Urinary bladder (tissue), 4 donors: ENCODE results near the gene HUS1. TPM values are rescaled to one million over a fixed set of nuclear protein-coding genes. Genes with fewer than 3 reads are reported as not detected.

Source experiments
- DNase-seq: peaks from one replicate; pipeline ENCODE4 v3.0.0-alpha.2; 2015; ENCODE audit errors: extremely low spot score
- H3K27ac ChIP-seq: one replicate; pipeline ENCODE4 v1.5.1; 2013; ENCODE audit warnings: low read depth, mild to moderate bottlenecking, moderate library complexity
- H3K36me3 ChIP-seq: one replicate; pipeline ENCODE4 v1.6.1; 2013; ENCODE audit warnings: mild to moderate bottlenecking, moderate library complexity; ENCODE audit not compliant: insufficient read depth
- H3K4me1 ChIP-seq: one replicate; pipeline ENCODE4 v1.6.1; 2013; ENCODE audit warnings: mild to moderate bottlenecking, moderate library complexity; ENCODE audit not compliant: insufficient read depth
- H3K4me3 ChIP-seq: one replicate; pipeline ENCODE4 v1.5.1; 2013; ENCODE audit warnings: low read depth, low read length
- WGBS: extraction: QIAGEN DNeasy Blood & Tissue Kit; methylation state at CpG from one replicate; pipeline ENCODE4 v1.1.7; 2013; 5-methylcytosine and 5-hydroxymethylcytosine counted together
- polyA plus RNA-seq: library from polyadenylated mRNA; stranded (reverse); fragments of 200-250 nt; gene quantifications from one replicate; pipeline ENCODE4 v1.2.3, GENCODE V29; 2013
- total RNA-seq: library from RNA; depleted of rRNA; stranded (reverse); fragments of >200 nt; gene quantifications from one replicate; pipeline ENCODE4 v1.2.3, GENCODE V29; 2014
- donor health status: healthy with polysubstance abuse.
- donor health status: healthy.

The HUS1 gene
- total and polyA plus RNA-seq, 2 donors = 9.2 to 16.8 TPM

DNA sequence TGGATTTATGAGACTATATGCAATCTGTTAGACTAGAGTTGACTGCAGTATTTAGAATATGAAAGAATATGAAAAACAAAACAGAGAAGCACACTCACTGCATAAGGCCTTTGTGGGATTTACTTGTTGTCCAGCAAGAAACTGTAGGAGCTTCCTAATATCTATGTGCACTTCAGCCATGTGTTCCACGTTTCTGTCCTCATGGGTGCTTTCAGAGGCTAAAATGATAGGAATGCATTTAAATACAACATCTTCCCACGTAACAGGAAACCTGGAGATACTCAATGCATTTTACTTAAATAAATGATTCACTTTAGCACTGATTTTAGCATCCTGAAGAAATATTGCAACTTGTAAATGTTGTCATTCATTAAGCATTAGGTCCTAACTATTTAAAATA is 11.7 kb downstream of the HUS1 start:
- Histone ChIP-seq H3K4me1 (no peaks in the 10 kb centered on the region), H3K4me3 (no peak overlapping the region), H3K36me3 (peaks cover 11% of the 10 kb centered on the region), H3K27ac (no peak overlapping the region)
- no peak for DNase-seq
- WGBS = 72% methylated on average over 2 of the region's 2 CpGs

- Histone ChIP-seq H3K4me1 (no peaks in the 10 kb centered on the region), H3K36me3 (peaks cover 11% of the 10 kb centered on the region), H3K27ac (no peak overlapping the region), H3K4me3 (no peak overlapping the region)
- whole genome bisulfite sequencing = 92% methylated on average over 5 of the region's 5 CpGs
- DNase-seq = no peak
Observed at GRCh38 chr7:47967123-47967522, 12.3 kb downstream of the HUS1 start.

DNA sequence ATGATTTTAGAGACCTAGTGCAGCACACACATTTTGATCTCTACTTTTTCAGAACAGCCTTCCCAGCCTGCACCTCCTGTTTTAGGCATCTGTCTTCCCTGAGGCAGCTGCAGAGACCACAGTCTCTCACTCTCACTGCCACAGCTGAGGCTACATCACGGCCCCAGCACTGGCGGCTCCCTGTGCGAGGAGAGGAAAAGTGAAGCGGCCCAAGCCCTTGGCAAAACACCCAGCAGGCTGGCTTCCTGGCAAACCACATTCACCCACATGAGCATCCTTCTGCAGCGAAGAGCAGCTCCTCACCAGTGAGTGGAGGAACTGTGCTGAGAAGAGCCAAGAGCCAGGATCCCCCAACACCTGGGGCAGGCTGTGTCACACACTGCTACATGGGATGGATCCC is 14.0 kb downstream of the HUS1 start:
- H3K4me3 ChIP-seq = no peak overlapping the region
- DNase-seq = no peak
- no peak overlapping the region for H3K27ac ChIP-seq
- peaks cover 10% of the 10 kb centered on the region for H3K36me3 ChIP-seq
- 95% methylated on average over 5 of the region's 5 CpGs for WGBS
- H3K4me1 ChIP-seq = no peaks in the 10 kb centered on the region

DNA sequence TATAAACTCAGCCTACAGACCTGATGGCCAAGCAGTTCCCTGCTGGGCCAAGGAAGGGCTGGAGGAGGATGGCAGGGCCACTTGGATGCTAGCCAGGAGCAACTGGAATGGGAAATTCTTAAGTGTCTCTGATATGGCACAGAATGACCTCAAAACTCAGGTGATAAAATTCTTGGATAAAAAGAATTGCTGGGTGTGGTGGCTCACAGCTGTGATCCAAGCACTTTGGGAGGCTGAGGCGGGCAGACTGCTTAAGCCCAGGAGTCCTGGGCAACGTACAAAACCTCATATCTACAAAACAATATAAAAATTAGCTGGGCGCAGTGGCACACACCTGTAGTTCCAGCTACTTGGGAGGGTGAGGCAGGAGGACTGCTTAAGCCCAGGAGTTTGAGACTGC is 17.2 kb downstream of the HUS1 start:
- Histone ChIP-seq H3K4me1 (no peaks in the 10 kb centered on the region), H3K36me3 (peaks cover 10% of the 10 kb centered on the region), H3K4me3 (no peak overlapping the region), H3K27ac (no peak overlapping the region)
- WGBS = 95% methylated on average over 3 of the region's 3 CpGs
- DNase-seq = no peak

DNA sequence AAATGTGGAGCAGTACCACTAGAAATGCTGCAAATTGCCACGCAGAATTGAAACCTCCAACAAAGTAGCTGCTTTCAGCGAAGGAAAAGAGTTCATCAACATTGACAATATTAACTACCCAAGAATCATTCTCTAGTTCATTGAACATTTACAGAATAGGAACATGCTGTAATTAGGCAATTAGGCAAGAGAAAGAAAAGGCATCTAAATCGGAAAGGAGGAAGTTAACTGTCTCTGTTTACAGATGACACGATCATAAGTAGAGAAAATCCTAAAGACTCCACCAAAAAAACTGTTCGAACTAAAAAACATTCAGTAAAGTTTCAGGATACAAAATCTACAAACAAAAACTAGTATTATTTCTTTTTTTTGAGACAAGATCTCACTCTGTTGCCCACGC is 22.3 kb downstream of the HUS1 start:
- no peak for DNase-seq
- no peaks in the 10 kb centered on the region for H3K4me1 ChIP-seq
- H3K27ac ChIP-seq = no peak overlapping the region
- 78% methylated on average over 6 of the region's 6 CpGs for WGBS
- no peaks in the 10 kb centered on the region for H3K36me3 ChIP-seq
- no peak overlapping the region for H3K4me3 ChIP-seq

DNA sequence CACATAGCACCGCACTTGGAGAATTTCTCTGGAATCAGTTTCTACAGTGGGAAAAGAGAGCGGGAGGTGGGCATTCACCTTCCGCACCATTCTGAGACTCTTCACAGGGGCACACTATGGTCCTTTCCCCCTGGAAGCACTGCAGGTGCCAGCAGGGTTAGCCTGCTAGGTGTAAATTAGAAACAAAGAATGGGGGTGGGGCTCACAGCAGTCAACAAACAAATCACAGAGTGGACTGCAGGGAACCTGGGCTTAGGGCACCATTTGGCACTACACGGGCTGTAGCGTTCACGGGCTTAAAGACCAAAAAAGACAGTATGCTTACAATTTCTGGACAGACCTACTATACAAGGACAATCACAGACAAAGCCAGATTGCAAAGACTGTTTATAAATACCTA is 23.2 kb downstream of the HUS1 start:
- Histone ChIP-seq H3K36me3 (no peaks in the 10 kb centered on the region), H3K27ac (no peak overlapping the region), H3K4me1 (no peaks in the 10 kb centered on the region), H3K4me3 (no peak overlapping the region)
- DNase-seq = no peak
- WGBS = 82% methylated on average over 6 of the region's 6 CpGs

DNA sequence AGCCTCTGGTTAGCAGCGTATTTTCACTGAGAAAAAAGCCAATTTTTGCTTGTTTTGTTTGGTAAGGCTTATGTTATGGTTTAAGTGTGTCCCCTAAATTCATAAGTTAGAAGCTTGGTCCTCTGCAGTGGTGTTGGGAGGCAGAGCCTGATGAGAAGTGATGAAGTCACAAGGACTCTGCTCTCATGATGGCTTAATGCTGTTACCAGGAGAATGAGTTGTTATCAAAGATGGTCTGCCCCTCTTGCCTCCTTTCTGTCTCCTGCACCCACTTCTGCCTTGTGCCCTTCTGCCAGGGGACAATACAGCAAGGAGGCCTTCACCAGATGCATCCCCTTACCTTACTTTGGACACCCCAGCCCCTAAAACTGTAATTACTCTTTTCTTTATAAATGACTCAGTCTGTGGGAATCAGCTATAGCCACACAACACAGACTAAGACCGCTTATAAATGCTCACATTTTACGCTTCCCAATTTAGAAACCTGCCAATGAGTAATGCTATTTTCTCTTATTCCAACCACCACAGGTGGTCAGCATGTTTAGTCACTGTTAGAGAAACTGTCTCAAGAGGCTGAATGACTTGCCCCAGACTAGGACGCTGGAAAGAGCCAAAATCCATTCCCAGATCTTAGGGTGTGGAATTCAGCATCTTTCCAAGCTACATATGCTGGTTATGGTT is 25.0 kb downstream of the HUS1 start:
- H3K36me3 ChIP-seq = no peaks in the 10 kb centered on the region
- H3K4me3 ChIP-seq = no peak overlapping the region
- no peak overlapping the region for H3K27ac ChIP-seq
- H3K4me1 ChIP-seq = no peaks in the 10 kb centered on the region
- DNase-seq = no peak
- 94% methylated on average over 4 of the region's 4 CpGs for WGBS

GRCh38 chr7:47953822-47954221 is 25.6 kb downstream of the HUS1 start:
- WGBS = 89% methylated on average over 4 of the region's 4 CpGs
- no peak for DNase-seq
- Histone ChIP-seq H3K4me1 (no peaks in the 10 kb centered on the region), H3K36me3 (no peaks in the 10 kb centered on the region), H3K27ac (no peak overlapping the region), H3K4me3 (no peak overlapping the region)

- no peak for DNase-seq
- Histone ChIP-seq H3K4me1 (no peaks in the 10 kb centered on the region), H3K4me3 (no peak overlapping the region), H3K27ac (no peak overlapping the region), H3K36me3 (no peaks in the 10 kb centered on the region)
- 78% methylated on average over 4 of the region's 4 CpGs for WGBS
Observed at GRCh38 chr7:47952224-47952623, 27.2 kb downstream of the HUS1 start.

- no peak for DNase-seq
- Histone ChIP-seq H3K4me3 (no peak overlapping the region), H3K4me1 (no peaks in the 10 kb centered on the region), H3K27ac (no peak overlapping the region), H3K36me3 (no peaks in the 10 kb centered on the region)
Observed at GRCh38 chr7:47951374-47951773, 28.0 kb downstream of the HUS1 start.

DNA sequence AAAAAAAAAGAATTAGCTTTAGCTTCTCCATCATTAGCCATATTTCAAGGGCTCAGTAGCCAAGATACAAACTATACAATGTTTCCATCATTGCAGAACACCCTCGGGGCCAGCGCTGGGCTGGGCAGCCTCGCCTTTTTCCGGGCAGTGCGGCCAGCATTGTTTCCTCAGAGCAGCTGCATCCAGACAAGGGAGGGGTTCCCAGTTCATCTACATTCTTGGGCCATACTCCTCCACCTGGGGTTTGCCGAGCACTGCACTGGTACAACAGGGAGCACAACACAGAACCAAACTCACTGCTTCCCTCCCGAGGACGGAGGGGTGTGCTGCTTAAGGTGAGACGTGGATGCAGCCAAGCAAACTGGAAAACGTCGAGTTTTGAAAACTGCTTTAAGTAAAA is 28.7 kb downstream of the HUS1 start:
- WGBS = 63% methylated on average over 11 of the region's 11 CpGs
- Histone ChIP-seq H3K4me3 (no peak overlapping the region), H3K27ac (no peak overlapping the region), H3K4me1 (no peaks in the 10 kb centered on the region), H3K36me3 (no peaks in the 10 kb centered on the region)
- no peak for DNase-seq

GRCh38 chr7:47949703-47950102 is 29.7 kb downstream of the HUS1 start:
- H3K27ac ChIP-seq = no peak overlapping the region
- DNase-seq = no peak
- no peaks in the 10 kb centered on the region for H3K4me1 ChIP-seq
- 80% methylated on average over 4 of the region's 4 CpGs for WGBS
- H3K4me3 ChIP-seq = no peak overlapping the region
- no peaks in the 10 kb centered on the region for H3K36me3 ChIP-seq

GRCh38 chr7:47948141-47948790 is 31.1 kb downstream of the HUS1 start, which contains the start of gene PKD1L1:
TSS of gene PKD1L1 (minus strand) at chr7:47948466. CDS start at chr7:47948440, 26 bp downstream.
- Histone ChIP-seq H3K27ac (no peak within 1 kb of the TSS), H3K4me1 (no peaks in the 10 kb centered on the region), H3K4me3 (no peak within 1 kb of the TSS), H3K36me3 (no peaks in the 10 kb centered on the region)
- no peak for DNase-seq
- WGBS = 76% methylated on average over 7 of the region's 7 CpGs

GRCh38 chr7:47947355-47947749 is 32.1 kb downstream of the HUS1 start:
- 96% methylated on average over 7 of the region's 7 CpGs for WGBS
- Histone ChIP-seq H3K4me3 (no peak overlapping the region), H3K27ac (no peak overlapping the region), H3K36me3 (no peaks in the 10 kb centered on the region), H3K4me1 (no peaks in the 10 kb centered on the region)
- DNase-seq = no peak
